H1 (cell line): Measurements from ENCODE around the gene ACVRL1. TPM values are rescaled to one million over a fixed set of nuclear protein-coding genes. Genes with fewer than 3 reads are reported as not detected.

ENCODE experiments used
- CTCF ChIA-PET: fragments of 300-600 bp; sonication (Branson Sonifier 250); formaldehyde crosslinking; loops from one replicate; lab custom pipeline; 2021; ENCODE audit not compliant: partially characterized antibody; lab: Charles Lee
- POLR2A ChIA-PET: fragments of 300-600 bp; sonication (Branson Sonifier 250); formaldehyde crosslinking; loops from one replicate; lab custom pipeline; 2021; ENCODE audit warnings: inconsistent platforms; ENCODE audit not compliant: partially characterized antibody; lab: Charles Lee
- DNase-seq, 2 experiments: peaks; one replicate each; pipeline versions ENCODE4 v3.0.0 to v3.0.0-alpha.2; 2010 to 2022; ENCODE audit warnings: low spot score in 2 of 2, low read depth in 1 of 2, mixed read lengths in 1 of 2
- FAIRE-seq: peaks from 2 replicates; lab custom pipeline; 2011; peaks lifted over from hg19 to GRCh38; lab: Jason Lieb, UNC
- H2AFZ ChIP-seq: 2 replicates; pipeline ENCODE4 v1.8.1; 2012; ENCODE audit warnings: low read length, inconsistent platforms
- H2AK5ac ChIP-seq: 2 replicates; pipeline ENCODE4 v1.6.1; 2013; ENCODE audit warnings: low read depth, low read length
- H2BK120ac ChIP-seq: replicated peaks from 2 replicates; pipeline ENCODE3; 2013; ENCODE audit warnings: low read depth, low read length, inconsistent platforms
- H2BK12ac ChIP-seq: 2 replicates; pipeline ENCODE4 v1.6.1; 2013; ENCODE audit warnings: low read depth, low read length
- H2BK15ac ChIP-seq: 2 replicates; pipeline ENCODE4 v1.6.1; 2013; ENCODE audit warnings: low read length
- H2BK20ac ChIP-seq: 2 replicates; pipeline ENCODE4 v1.6.1; 2013; ENCODE audit warnings: low read length
- H2BK5ac ChIP-seq: 2 replicates; pipeline ENCODE4 v1.6.1; 2013; ENCODE audit warnings: low read depth, low read length
- H3K14ac ChIP-seq: 2 replicates; pipeline ENCODE4 v1.6.1; 2013; ENCODE audit warnings: inconsistent platforms; ENCODE audit not compliant: insufficient read length
- H3K18ac ChIP-seq: 2 replicates; pipeline ENCODE4 v1.6.1; 2013; ENCODE audit warnings: low read length; ENCODE audit errors: extremely low read depth
- H3K23ac ChIP-seq: 2 replicates; pipeline ENCODE4 v1.6.1; 2013; ENCODE audit warnings: inconsistent platforms; ENCODE audit not compliant: insufficient read length
- H3K23me2 ChIP-seq: 2 replicates; pipeline ENCODE4 v1.6.1; 2013; ENCODE audit warnings: low read depth, low read length
- H3K27ac ChIP-seq: 2 replicates; pipeline ENCODE4 v1.6.1; 2011; ENCODE audit warnings: low read depth, low read length, inconsistent platforms
- H3K27me3 ChIP-seq, 4 experiments: replicated peaks in 1 of 4; 1 replicate in 1 of 4; 2 replicates in 3 of 4; pipeline versions ENCODE4 v1.6.1 to v1.8.1; 2011 to 2013; ENCODE audit warnings: low read length in 3 of 4, mild to moderate bottlenecking in 3 of 4, inconsistent platforms in 2 of 4, mixed read lengths in 2 of 4, moderate library complexity in 1 of 4; ENCODE audit not compliant: control insufficient read depth in 3 of 4, insufficient read depth in 3 of 4; ENCODE audit errors: extremely low read depth in 1 of 4
- H3K36me3 ChIP-seq, 4 experiments: 2 replicates each; pipeline versions ENCODE4 v1.6.1 to v1.8.1; 2011 to 2013; ENCODE audit warnings: mild to moderate bottlenecking in 4 of 4, low read length in 3 of 4, moderate library complexity in 2 of 4, control low read depth in 1 of 4, inconsistent platforms in 1 of 4; ENCODE audit not compliant: insufficient read depth in 4 of 4, control insufficient read depth in 2 of 4
- H3K4ac ChIP-seq: replicated peaks from 2 replicates; pipeline ENCODE3; 2013; ENCODE audit warnings: low read length, low read depth, mixed read lengths, inconsistent platforms; ENCODE audit not compliant: insufficient read length
- H3K4me1 ChIP-seq, 4 experiments: replicated peaks in 1 of 4; 1 replicate in 1 of 4; 2 replicates in 3 of 4; pipeline versions ENCODE4 v1.6.1 to v1.8.1; 2011 to 2013; ENCODE audit warnings: low read length in 3 of 4, inconsistent platforms in 2 of 4, mixed read lengths in 1 of 4; ENCODE audit not compliant: insufficient read depth in 4 of 4, control insufficient read depth in 3 of 4
- H3K4me2 ChIP-seq, 2 experiments: 2 replicates each; pipeline versions ENCODE4 v1.6.1 to v1.8.1; 2011 to 2013; ENCODE audit warnings: low read depth in 2 of 2, low read length in 2 of 2, control low read depth in 1 of 2, inconsistent platforms in 1 of 2, mild to moderate bottlenecking in 1 of 2; ENCODE audit not compliant: insufficient read depth in 1 of 2
- H3K4me3 ChIP-seq, 4 experiments: fragments of 200-600, 300-600 bp in 1 of 4; sonication (generic), shearing (Covaris generic), sonication (Bioruptor Twin) in 1 of 4; 2 replicates each; pipeline versions ENCODE4 v1.5.1 to v1.8.1; 2011 to 2016; ENCODE audit warnings: low read length in 4 of 4, low read depth in 3 of 4, control low read depth in 2 of 4, inconsistent platforms in 2 of 4, mild to moderate bottlenecking in 2 of 4, mixed read lengths in 1 of 4, moderate library complexity in 1 of 4; ENCODE audit not compliant: insufficient read depth in 2 of 4; ENCODE audit errors: extremely low read depth in 1 of 4
- H3K56ac ChIP-seq: replicated peaks from 2 replicates; pipeline ENCODE3; 2013; ENCODE audit warnings: low read depth, mild to moderate bottlenecking, mixed read lengths, low read length, inconsistent platforms; ENCODE audit not compliant: insufficient read length
- H3K79me1 ChIP-seq: 2 replicates; pipeline ENCODE4 v1.6.1; 2013; ENCODE audit warnings: low read depth, low read length, control low read depth
- H3K79me2 ChIP-seq, 2 experiments: 2 replicates each; pipeline versions ENCODE4 v1.6.1 to v1.8.1; 2012 to 2013; ENCODE audit warnings: low read length in 2 of 2, mild to moderate bottlenecking in 2 of 2, inconsistent platforms in 1 of 2; ENCODE audit not compliant: insufficient read depth in 2 of 2, control insufficient read depth in 1 of 2
- H3K9ac ChIP-seq, 4 experiments: replicated peaks in 1 of 4; 1 replicate in 1 of 4; 2 replicates in 3 of 4; pipeline versions ENCODE4 v1.6.1 to v1.8.1; 2011 to 2013; ENCODE audit warnings: low read depth in 3 of 4, low read length in 3 of 4, control low read depth in 2 of 4, mild to moderate bottlenecking in 2 of 4, moderate library complexity in 2 of 4, inconsistent platforms in 1 of 4; ENCODE audit errors: extremely low read depth in 1 of 4
- H3K9me3 ChIP-seq, 2 experiments: 2 replicates each; pipeline versions ENCODE4 v1.6.1 to v1.8.1; 2012 to 2013; ENCODE audit warnings: mild to moderate bottlenecking in 2 of 2, moderate library complexity in 2 of 2, control low read depth in 1 of 2, inconsistent platforms in 1 of 2, low read depth in 1 of 2, low read length in 1 of 2, mixed read lengths in 1 of 2; ENCODE audit not compliant: insufficient read depth in 2 of 2
- H4K20me1 ChIP-seq, 2 experiments: replicated peaks in 1 of 2; 2 replicates each; pipeline versions ENCODE3 to v1.8.1; 2011 to 2013; ENCODE audit warnings: inconsistent platforms in 2 of 2, low read length in 2 of 2, mild to moderate bottlenecking in 1 of 2; ENCODE audit not compliant: insufficient read depth in 2 of 2, control insufficient read depth in 1 of 2
- H4K5ac ChIP-seq: 2 replicates; pipeline ENCODE4 v1.6.1; 2013; ENCODE audit warnings: low read length, low read depth, mixed read lengths, inconsistent platforms; ENCODE audit not compliant: insufficient read length
- H4K8ac ChIP-seq: 2 replicates; pipeline ENCODE4 v1.8.0; 2013; ENCODE audit warnings: mild to moderate bottlenecking, moderate library complexity, low read length, inconsistent platforms; ENCODE audit not compliant: insufficient read depth; ENCODE audit errors: extremely low read depth
- H4K91ac ChIP-seq: replicated peaks from 2 replicates; pipeline ENCODE3; 2013; ENCODE audit warnings: low read length, mixed read lengths, inconsistent platforms; ENCODE audit not compliant: insufficient read length
- CEBPB ChIP-seq: IDR thresholded peaks from 2 replicates; pipeline ENCODE4 v1.6.1; 2012; ENCODE audit warnings: low read depth, low read length
- CHD2 ChIP-seq: IDR thresholded peaks from 2 replicates; pipeline ENCODE4 v1.6.1; 2012; ENCODE audit warnings: low read length, improper control_type of control experiment
- NANOG ChIP-seq: IDR thresholded peaks from 2 replicates; pipeline ENCODE4 v1.6.1; 2011; ENCODE audit warnings: low read length, low read depth, mild to moderate bottlenecking, inconsistent platforms; ENCODE audit not compliant: insufficient read depth, poor library complexity, severe bottlenecking
- USF2 ChIP-seq: IDR thresholded peaks from 2 replicates; pipeline ENCODE4 v1.6.1; 2011; ENCODE audit warnings: low read length, improper control_type of control experiment
- WGBS, 2 experiments: shearing (Covaris generic) in 1 of 2; methylation state at CpG; one replicate each; pipeline versions ENCODE4 v1.1.6 to v1.1.7; 2013 to 2015; ENCODE audit warnings: low lambda C conversion rate in 2 of 2, mixed read lengths in 2 of 2, inconsistent platforms in 1 of 2, low coverage in 1 of 2, missing lambda C conversion rate in 1 of 2; ENCODE audit not compliant: insufficient replicate concordance in 2 of 2, insufficient coverage in 1 of 2, insufficient read length in 1 of 2; ENCODE audit errors: extremely low coverage in 1 of 2, missing lambda C conversion rate in 1 of 2; 5-methylcytosine and 5-hydroxymethylcytosine counted together
- polyA plus RNA-seq, 7 experiments: library from polyadenylated mRNA; depleted of rRNA in 3 of 7; stranded (reverse) in 5 of 7; unstranded in 2 of 7; fragments of >200 nt in 5 of 7; fragments of 200-250 nt in 2 of 7; gene quantifications; 1 replicate in 5 of 7; 2 replicates in 1 of 7; 4 replicates in 1 of 7; pipeline versions ENCODE4 v1.2.1 to v1.2.3, GENCODE V29; 2011 to 2013; ENCODE audit warnings: missing spikeins in 2 of 7, mixed read lengths in 2 of 7
- total RNA-seq: library from RNA; stranded (reverse); fragmentation: NEBNext Ultra II Directional; extraction: Animal tissue kit (Norgen Biotek cat#: 25700); gene quantifications from 2 replicates; pipeline ENCODE4 v1.2.1, GENCODE V29; 2021

ACVRL1 gene
- total and polyA plus RNA-seq, 2 of the 8 experiments (the other 6 are each of a cell fraction or from before 2014, with no cell fraction given), result 0.09 to 0.35 TPM

DNA sequence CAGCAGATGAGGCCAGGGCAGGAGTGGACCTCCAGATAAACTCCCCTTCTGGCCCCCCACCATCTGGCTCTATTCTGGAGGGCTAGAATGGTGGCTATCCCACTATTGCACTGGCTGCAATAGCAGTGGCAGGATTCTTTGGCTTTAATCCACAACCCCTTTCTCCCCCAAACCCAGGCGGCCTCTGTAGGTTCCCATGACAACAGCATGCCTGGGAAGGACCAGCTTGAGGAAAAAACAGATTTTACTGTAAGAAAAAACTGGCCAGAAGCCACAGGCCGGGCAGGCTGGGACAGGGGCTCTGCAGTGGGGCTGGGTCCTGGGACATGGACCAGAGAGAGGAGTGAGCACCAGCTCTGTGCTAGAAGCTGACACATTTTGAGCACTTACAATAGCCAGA lies 30.6 kb downstream of the ACVRL1 start:
- H3K23me2 ChIP-seq, result 0 out of 2 replicates have a peak, but pooled peaks cover 2% of the 10 kb centered on the region
- DNase-seq, result no peak
- no peak overlapping the region for H2BK12ac ChIP-seq
- H4K5ac ChIP-seq, result no peak overlapping the region
- no peak overlapping the region for H4K91ac ChIP-seq
- no peak overlapping the region for H2BK120ac ChIP-seq
- CTCF ChIA-PET, result interaction anchor here (0.9 to 10.1 kb wide), 5 partner anchors 12 to 43 kb away, joined by 3 to 106 read pairs (median 4); no protein-coding TSS in a partner anchor
- H3K27ac ChIP-seq, result no peak overlapping the region
- no peaks in the 10 kb centered on the region for H4K20me1 ChIP-seq
- no peak overlapping the region for H2AFZ ChIP-seq
- FAIRE-seq, result no peak
- no peaks in the 10 kb centered on the region for H3K79me2 ChIP-seq
- TF ChIP-seq NANOG (no peak), USF2 (no peak), CHD2 (no peak), CEBPB (no peak)
- H3K27me3 ChIP-seq, result no peaks in the 10 kb centered on the region
- no peaks in the 10 kb centered on the region for H3K79me1 ChIP-seq
- no peak overlapping the region for H3K56ac ChIP-seq
- POLR2A ChIA-PET, result interaction anchor here (0.7 to 0.9 kb wide), 2 partner anchors 11 to 14 kb away, joined by 3 read pairs; partner anchors contain the start of gene ACVR1B
- no peak overlapping the region for H2BK15ac ChIP-seq
- H3K36me3 ChIP-seq, result no peaks in the 10 kb centered on the region
- no peak overlapping the region for H3K14ac ChIP-seq
- H3K9ac ChIP-seq, result no peak overlapping the region
- no peak overlapping the region for H4K8ac ChIP-seq
- peaks cover 0 to 2% (median 0%) of the 10 kb centered on the region in 4 experiments; a peak in 3 of 7 replicates for H3K4me1 ChIP-seq
- H2AK5ac ChIP-seq, result no peak overlapping the region
- no peak overlapping the region for H3K18ac ChIP-seq
- H2BK5ac ChIP-seq, result no peak overlapping the region
- H3K4me2 ChIP-seq, result no peak overlapping the region
- no peak overlapping the region for H2BK20ac ChIP-seq
- H3K9me3 ChIP-seq, result no peaks in the 10 kb centered on the region
- WGBS, 2 experiments, result 49% methylated on average over 2 of the region's 2 CpGs; no CpG with 5 or more reads in 1 of the 2 experiments
- no peak overlapping the region for H3K4ac ChIP-seq
- no peak overlapping the region for H3K23ac ChIP-seq
- no peak overlapping the region for H3K4me3 ChIP-seq
